H9 (cell line): ENCODE data around the gene KCNAB2. TPM values are rescaled to one million over a fixed set of nuclear protein-coding genes. Genes with fewer than 3 reads are reported as not detected.
A peak's percentile ranks its signal among the peaks of the same experiment; 100 is the strongest.

Experiments used
- DNase-seq: peaks from one replicate; pipeline ENCODE4 v3.0.0-alpha.2; 2017
- H2AFZ ChIP-seq: one replicate; pipeline ENCODE4 v1.6.1; 2013; ENCODE audit warnings: mild to moderate bottlenecking, low read length, control low read depth, moderate library complexity
- H2AK5ac ChIP-seq: 2 replicates; pipeline ENCODE4 v1.6.1; 2013; ENCODE audit warnings: low read length, control low read depth, mixed read lengths; ENCODE audit not compliant: insufficient read length
- H2BK120ac ChIP-seq: one replicate; pipeline ENCODE4 v1.6.1; 2013; ENCODE audit warnings: low read depth, mild to moderate bottlenecking, low read length, control low read depth, inconsistent platforms; ENCODE audit not compliant: poor library complexity, severe bottlenecking
- H2BK12ac ChIP-seq: 2 replicates; pipeline ENCODE4 v1.6.1; 2013; ENCODE audit warnings: low read length, control low read depth, mixed read lengths, low read depth; ENCODE audit not compliant: insufficient read length
- H2BK15ac ChIP-seq: 2 replicates; pipeline ENCODE4 v1.6.1; 2013; ENCODE audit warnings: low read depth, low read length, control low read depth
- H2BK20ac ChIP-seq: one replicate; pipeline ENCODE4 v1.6.1; 2013; ENCODE audit warnings: low read depth, mild to moderate bottlenecking, low read length, control low read depth, inconsistent platforms; ENCODE audit not compliant: poor library complexity, severe bottlenecking
- H2BK5ac ChIP-seq: 2 replicates; pipeline ENCODE4 v1.6.1; 2013; ENCODE audit warnings: low read length, control low read depth, mixed read lengths; ENCODE audit not compliant: insufficient read length
- H3K14ac ChIP-seq: 2 replicates; pipeline ENCODE4 v1.6.1; 2013; ENCODE audit warnings: low read length, control low read depth; ENCODE audit not compliant: insufficient read depth
- H3K18ac ChIP-seq: 2 replicates; pipeline ENCODE4 v1.6.1; 2013; ENCODE audit warnings: low read depth, mild to moderate bottlenecking, mixed read lengths, low read length, control low read depth; ENCODE audit not compliant: insufficient read length
- H3K23ac ChIP-seq: 2 replicates; pipeline ENCODE4 v1.6.1; 2013; ENCODE audit warnings: low read length, control low read depth, mixed read lengths, low read depth; ENCODE audit not compliant: insufficient read length
- H3K23me2 ChIP-seq: 2 replicates; pipeline ENCODE4 v1.6.1; 2013; ENCODE audit warnings: low read depth, mild to moderate bottlenecking, mixed read lengths, low read length, control low read depth; ENCODE audit not compliant: insufficient read length, poor library complexity, severe bottlenecking
- H3K27ac ChIP-seq: 2 replicates; pipeline ENCODE4 v1.5.1; 2013; ENCODE audit warnings: low read length, control low read depth, mixed read lengths, low read depth; ENCODE audit not compliant: insufficient read length
- H3K27me3 ChIP-seq: 2 replicates; pipeline ENCODE4 v1.6.1; 2013; ENCODE audit warnings: low read length, control low read depth, inconsistent platforms; ENCODE audit not compliant: insufficient read depth
- H3K4ac ChIP-seq: 2 replicates; pipeline ENCODE4 v1.6.1; 2013; ENCODE audit warnings: low read depth, mild to moderate bottlenecking, control low read depth, inconsistent platforms, low read length, moderate library complexity
- H3K4me1 ChIP-seq: 2 replicates; pipeline ENCODE4 v1.6.1; 2013; ENCODE audit warnings: low read length, control low read depth, inconsistent platforms; ENCODE audit not compliant: insufficient read depth
- H3K4me2 ChIP-seq: 2 replicates; pipeline ENCODE4 v1.6.1; 2013; ENCODE audit warnings: low read length, control low read depth, mixed read lengths; ENCODE audit not compliant: insufficient read length, insufficient read depth
- H3K56ac ChIP-seq: 2 replicates; pipeline ENCODE4 v1.6.1; 2013; ENCODE audit warnings: low read depth, mild to moderate bottlenecking, mixed read lengths, low read length, control low read depth; ENCODE audit not compliant: insufficient read length
- H3K79me1 ChIP-seq: 2 replicates; pipeline ENCODE4 v1.6.1; 2013; ENCODE audit warnings: low read depth, mild to moderate bottlenecking, moderate library complexity, low read length, control low read depth, inconsistent platforms; ENCODE audit not compliant: insufficient read depth, poor library complexity, severe bottlenecking
- H3K79me2 ChIP-seq: 2 replicates; pipeline ENCODE4 v1.6.1; 2013; ENCODE audit warnings: low read length, control low read depth, inconsistent platforms; ENCODE audit not compliant: insufficient read depth
- H3K9ac ChIP-seq: 2 replicates; pipeline ENCODE4 v1.6.1; 2013; ENCODE audit warnings: low read length, control low read depth, mixed read lengths; ENCODE audit not compliant: insufficient read length; ENCODE audit errors: extremely low read depth
- H3K9me3 ChIP-seq: one replicate; pipeline ENCODE4 v1.6.1; 2013; ENCODE audit warnings: low read depth, low read length, inconsistent platforms; ENCODE audit not compliant: control insufficient read depth
- H3T11ph ChIP-seq: one replicate; pipeline ENCODE4 v1.6.1; 2013; ENCODE audit warnings: mild to moderate bottlenecking, low read length, control low read depth, inconsistent platforms
- H4K20me1 ChIP-seq: one replicate; pipeline ENCODE4 v1.6.1; 2013; ENCODE audit not compliant: control insufficient read depth, insufficient read length, insufficient read depth
- H4K5ac ChIP-seq: 2 replicates; pipeline ENCODE4 v1.6.1; 2013; ENCODE audit warnings: low read depth, mild to moderate bottlenecking, mixed read lengths, low read length, control low read depth; ENCODE audit not compliant: insufficient read length
- H4K8ac ChIP-seq: replicated peaks from 2 replicates; pipeline ENCODE4 v1.6.1; 2013; ENCODE audit warnings: low read length, control low read depth, mixed read lengths, low read depth; ENCODE audit not compliant: insufficient read length
- H4K91ac ChIP-seq: 2 replicates; pipeline ENCODE4 v1.6.1; 2013; ENCODE audit warnings: low read depth, mild to moderate bottlenecking, moderate library complexity, mixed read lengths, low read length, control low read depth; ENCODE audit not compliant: insufficient read length
- H3K27ac Mint-ChIP-seq, 3 experiments: 2 replicates in 2 of 3; 3 replicates in 1 of 3; pipeline ENCODE4 v1.8.0; 2020 to 2021; ENCODE audit warnings: mixed read lengths in 3 of 3, mild to moderate bottlenecking in 1 of 3, moderate library complexity in 1 of 3
- H3K27me3 Mint-ChIP-seq: 2 replicates; pipeline ENCODE4 v1.8.0; 2021; ENCODE audit warnings: low read depth, mild to moderate bottlenecking, moderate library complexity, mixed read lengths
- H3K36me3 Mint-ChIP-seq, 3 experiments: 2 replicates in 2 of 3; 3 replicates in 1 of 3; pipeline ENCODE4 v1.8.0; 2020 to 2021; ENCODE audit warnings: low read depth in 3 of 3, mixed read lengths in 3 of 3; ENCODE audit not compliant: insufficient read depth in 1 of 3
- H3K4me1 Mint-ChIP-seq, 2 experiments: 2 replicates each; pipeline ENCODE4 v1.8.0; 2020; ENCODE audit warnings: mixed read lengths in 2 of 2
- H3K4me3 Mint-ChIP-seq, 2 experiments: 2 replicates in 1 of 2; 3 replicates in 1 of 2; pipeline ENCODE4 v1.8.0; 2020 to 2021; ENCODE audit warnings: mild to moderate bottlenecking in 2 of 2, mixed read lengths in 2 of 2, moderate library complexity in 1 of 2
- H3K9me3 Mint-ChIP-seq, 2 experiments: 2 replicates in 1 of 2; 3 replicates in 1 of 2; pipeline ENCODE4 v1.8.0; 2020; ENCODE audit warnings: mild to moderate bottlenecking in 2 of 2, mixed read lengths in 2 of 2, moderate library complexity in 1 of 2
- CTCF ChIP-seq: fragments of 200-600 bp; sonication (generic); conservative IDR thresholded peaks from 3 replicates; pipeline ENCODE4 v1.8.0; 2021; ENCODE audit warnings: antibody characterized with exemption, mild to moderate bottlenecking
- WGBS: extraction: QIAGEN DNeasy Blood & Tissue Kit; methylation state at CpG from one replicate; pipeline ENCODE4 v1.1.7; 2013; ENCODE audit warnings: missing lambda C conversion rate, low lambda C conversion rate, mixed read lengths; ENCODE audit not compliant: insufficient read length; ENCODE audit errors: extremely low coverage; 5-methylcytosine and 5-hydroxymethylcytosine counted together
- total RNA-seq: library from RNA; stranded (reverse); gene quantifications from 2 replicates; pipeline ENCODE4 v1.2.1, GENCODE V29; 2021

KCNAB2 gene
- total RNA-seq, 1 experiment from 2014 or later = 8.3 TPM

- Histone ChIP-seq H2BK5ac (no peak overlapping the region), H3K14ac (no peak overlapping the region; the same call in 1 of the 2 replicates), H3K27me3 (no peaks in the 10 kb centered on the region), H2AFZ (no peak overlapping the region), H4K5ac (no peak overlapping the region), H3K23me2 (peaks cover 4% of the 10 kb centered on the region), H2BK20ac (no peak overlapping the region), H3K4me1 (peaks cover 5% of the 10 kb centered on the region; the same call in 1 of the 2 replicates), H2AK5ac (no peak overlapping the region), H3T11ph (no peak overlapping the region), H2BK120ac (no peak overlapping the region), H3K56ac (no peak overlapping the region), H3K4ac (no peak overlapping the region), H3K79me2 (no peaks in the 10 kb centered on the region), H4K20me1 (peaks cover 3% of the 10 kb centered on the region), H3K18ac (peak overlapping the region; percentile 23), H3K4me2 (peak overlapping the region; percentile 46), H3K9me3 (no peaks in the 10 kb centered on the region), H4K8ac (no peak overlapping the region), H3K23ac (no peak overlapping the region), H3K27ac (no peak overlapping the region), H2BK12ac (no peak overlapping the region), H3K9ac (no peak overlapping the region), H3K79me1 (no peaks in the 10 kb centered on the region), H4K91ac (no peak overlapping the region), H2BK15ac (no peak overlapping the region)
- H3K27ac Mint-ChIP-seq = no peak overlapping the region
- H3K4me1 Mint-ChIP-seq = peaks cover 19 to 20% of the 10 kb centered on the region in 2 experiments
- H3K4me3 Mint-ChIP-seq = peak overlapping the region; percentile 25 to 38; a peak in 4 of 5 replicates
- H3K36me3 Mint-ChIP-seq = no peaks in the 10 kb centered on the region; a peak in 1 of 7 replicates
- DNase-seq = peak; percentile 87
- WGBS = no CpG with 5 or more reads among the region's 21 CpGs
- H3K27me3 Mint-ChIP-seq = peaks cover 47% of the 10 kb centered on the region
- H3K9me3 Mint-ChIP-seq = no peaks in the 10 kb centered on the region; a peak in 1 of 5 replicates
- peak; percentile 82 for TF ChIP-seq CTCF
These were observed 11.5 kb upstream of the KCNAB2 start for GRCh38 chr1:6033986-6034749.
